ENCODE results near the gene SLC9A3.

Gene SLC9A3

DNA sequence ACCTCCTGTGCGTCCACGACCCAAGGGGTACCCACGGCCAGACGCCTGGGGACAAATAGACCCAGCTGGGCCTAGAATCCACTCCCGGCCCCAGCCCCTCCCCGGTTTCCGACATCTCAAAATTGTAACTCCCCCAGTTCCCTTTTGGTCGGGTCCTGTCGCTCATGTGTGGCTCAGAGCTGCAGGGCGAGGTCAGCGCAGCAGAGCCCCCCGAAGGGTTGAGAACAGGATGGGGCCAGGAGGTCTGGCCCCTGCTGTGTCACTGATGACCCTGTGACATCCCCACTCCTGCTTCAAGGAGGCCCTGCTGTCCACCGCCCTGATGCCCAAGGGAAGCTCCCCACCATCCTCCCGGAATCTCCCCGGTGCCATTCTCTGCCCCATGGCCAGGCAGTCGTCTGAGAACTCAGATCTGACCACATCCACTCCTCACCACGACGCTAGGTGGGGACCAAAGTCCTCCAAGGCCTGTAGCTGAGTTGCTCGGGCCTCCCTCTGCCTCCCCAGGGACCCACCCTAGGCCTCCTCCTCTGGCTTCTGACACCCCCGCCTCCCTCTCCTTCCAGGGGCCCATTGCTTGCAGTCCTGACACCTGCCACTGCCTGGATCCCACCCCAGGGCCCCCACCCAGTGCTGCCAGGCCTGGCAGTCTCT is 3.9 kb downstream of the SLC9A3 start:
- Histone ChIP-seq H3K27ac (ENCODE audit: low read depth, low read length) (no peak overlapping the region), H3K4me1 (ENCODE audit: insufficient read depth, low read length) (no peaks in the 10 kb centered on the region), H3K4me3 (ENCODE audit: low read depth in 1 of 2, low read length in 2 of 2) (no peak overlapping the region), H3K27me3 (ENCODE audit: control insufficient read depth in 1 of 2, insufficient read depth in 2 of 2, low read length in 2 of 2) (peaks cover 12 to 66% of the 10 kb centered on the region in 2 donors), H3K9ac (ENCODE audit: low read length) (no peak overlapping the region), H3K36me3 (ENCODE audit: insufficient read depth, low read length) (no peaks in the 10 kb centered on the region), H3K9me3 (ENCODE audit: low read length) (no peaks in the 10 kb centered on the region)

DNA sequence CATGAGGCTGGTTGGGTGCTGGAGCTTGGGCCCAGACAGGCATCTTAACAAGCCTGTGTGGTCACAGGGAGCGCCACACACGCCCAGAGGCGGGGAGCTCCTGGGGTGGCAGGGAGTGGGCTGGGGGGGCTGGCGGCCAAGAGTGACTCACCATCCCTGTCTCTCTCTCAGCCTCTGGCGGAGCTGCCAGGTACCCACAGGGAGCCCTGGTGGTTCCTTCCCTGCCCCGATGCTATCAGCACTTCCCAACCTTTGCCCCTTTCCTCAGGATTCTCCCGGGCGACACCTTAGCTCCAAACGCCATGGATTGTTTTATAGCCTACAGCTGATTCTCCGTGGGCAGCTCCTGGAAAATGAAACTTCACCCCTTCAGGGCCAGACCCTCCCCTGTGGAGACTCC is 5.5 kb downstream of the SLC9A3 start:
- Histone ChIP-seq H3K36me3 (ENCODE audit: insufficient read depth, low read length) (no peaks in the 10 kb centered on the region), H3K27ac (ENCODE audit: low read depth, low read length) (no peak overlapping the region), H3K9me3 (ENCODE audit: low read length) (no peaks in the 10 kb centered on the region), H3K4me3 (ENCODE audit: low read depth in 1 of 2, low read length in 2 of 2) (no peak overlapping the region), H3K9ac (ENCODE audit: low read length) (no peak overlapping the region), H3K4me1 (ENCODE audit: insufficient read depth, low read length) (no peaks in the 10 kb centered on the region), H3K27me3 (ENCODE audit: control insufficient read depth in 1 of 2, insufficient read depth in 2 of 2, low read length in 2 of 2) (peaks cover 7 to 70% of the 10 kb centered on the region in 2 donors)

DNA sequence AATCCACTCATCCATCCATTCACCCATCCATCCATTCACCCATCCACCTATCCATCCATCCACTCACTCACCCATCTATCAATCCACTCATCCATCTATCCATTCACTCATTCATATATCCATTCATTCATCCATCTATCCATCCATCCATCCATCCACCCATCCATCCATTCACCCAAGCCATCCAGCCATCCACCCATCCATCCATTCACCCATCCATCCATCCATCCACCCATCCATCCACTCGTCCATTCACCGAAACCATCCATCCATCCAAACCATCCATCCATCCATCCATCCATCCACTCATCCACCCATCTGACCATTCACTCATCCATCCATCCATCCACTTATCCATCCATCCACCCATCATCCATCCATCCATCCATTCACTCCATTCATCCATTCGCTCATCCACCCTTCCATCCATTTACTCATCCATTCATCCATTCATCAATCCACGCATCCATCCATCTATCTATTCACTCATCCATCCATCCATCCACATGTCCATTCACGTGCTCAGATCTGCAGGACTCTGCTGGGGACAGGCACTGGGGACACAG is 6.6 kb downstream of the SLC9A3 start:
- Histone ChIP-seq H3K9me3 (ENCODE audit: low read length) (no peaks in the 10 kb centered on the region), H3K9ac (ENCODE audit: low read length) (no peak overlapping the region), H3K27me3 (ENCODE audit: control insufficient read depth in 1 of 2, insufficient read depth in 2 of 2, low read length in 2 of 2) (peaks cover 7 to 64% of the 10 kb centered on the region in 2 donors), H3K27ac (ENCODE audit: low read depth, low read length) (no peak overlapping the region), H3K4me1 (ENCODE audit: insufficient read depth, low read length) (no peaks in the 10 kb centered on the region), H3K4me3 (ENCODE audit: low read depth in 1 of 2, low read length in 2 of 2) (no peak overlapping the region), H3K36me3 (ENCODE audit: insufficient read depth, low read length) (no peaks in the 10 kb centered on the region)

DNA sequence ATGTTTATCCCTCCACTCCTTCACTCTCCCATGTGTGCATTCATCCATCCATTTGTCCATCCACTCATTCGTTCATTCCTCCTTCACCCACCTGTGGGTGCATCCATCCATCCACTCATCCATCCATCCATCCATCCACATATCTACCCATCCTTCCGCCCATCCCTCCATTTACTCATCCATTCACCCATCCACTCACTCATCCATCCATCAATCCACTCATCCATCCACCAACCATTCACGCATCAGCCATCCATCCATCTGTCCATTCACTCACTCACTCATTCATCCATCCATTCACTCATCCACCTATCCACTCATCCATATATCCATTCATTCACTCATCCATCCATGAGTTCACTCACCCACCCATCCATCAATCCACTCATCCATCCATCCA is 7.3 kb downstream of the SLC9A3 start:
- Histone ChIP-seq H3K27ac (ENCODE audit: low read depth, low read length) (no peak overlapping the region), H3K4me3 (ENCODE audit: low read depth in 1 of 2, low read length in 2 of 2) (no peak overlapping the region), H3K36me3 (ENCODE audit: insufficient read depth, low read length) (no peaks in the 10 kb centered on the region), H3K9ac (ENCODE audit: low read length) (no peak overlapping the region), H3K9me3 (ENCODE audit: low read length) (no peaks in the 10 kb centered on the region), H3K4me1 (ENCODE audit: insufficient read depth, low read length) (no peaks in the 10 kb centered on the region), H3K27me3 (ENCODE audit: control insufficient read depth in 1 of 2, insufficient read depth in 2 of 2, low read length in 2 of 2) (peaks cover 7 to 58% of the 10 kb centered on the region in 2 donors)

DNA sequence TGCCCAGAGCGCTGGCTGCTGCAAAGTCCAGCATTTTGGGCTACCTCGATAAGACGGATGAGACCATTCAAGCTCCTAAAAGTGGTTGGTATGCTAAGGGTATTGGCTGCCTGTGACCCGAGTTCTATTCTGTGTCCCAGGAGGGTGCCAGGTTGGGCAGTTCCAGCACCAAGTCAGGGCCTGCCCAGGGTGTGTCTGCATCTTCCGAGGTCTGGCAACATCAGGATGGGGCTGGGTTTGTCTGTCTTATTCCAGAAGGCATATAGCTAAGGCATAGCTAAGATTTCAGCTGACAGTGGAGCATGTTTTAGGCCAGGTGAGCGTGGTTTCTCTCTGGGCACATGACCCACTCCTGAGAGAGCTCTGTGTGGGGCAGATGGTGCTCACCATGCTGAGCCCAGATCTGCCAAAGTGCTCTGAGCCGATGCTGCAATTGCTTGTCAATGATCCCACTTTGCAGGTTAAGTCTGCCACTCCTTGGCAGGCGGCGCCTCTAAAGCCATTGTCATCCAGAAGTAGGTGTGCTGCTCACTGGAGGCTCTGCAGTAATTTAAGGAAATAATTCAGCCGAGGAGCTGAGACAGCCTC is 7.8 kb downstream of the SLC9A3 start:
- Histone ChIP-seq H3K27me3 (ENCODE audit: control insufficient read depth in 1 of 2, insufficient read depth in 2 of 2, low read length in 2 of 2) (peaks cover 7 to 52% of the 10 kb centered on the region in 2 donors), H3K27ac (ENCODE audit: low read depth, low read length) (no peak overlapping the region), H3K9me3 (ENCODE audit: low read length) (no peaks in the 10 kb centered on the region), H3K9ac (ENCODE audit: low read length) (no peak overlapping the region), H3K4me1 (ENCODE audit: insufficient read depth, low read length) (no peaks in the 10 kb centered on the region), H3K4me3 (ENCODE audit: low read depth in 1 of 2, low read length in 2 of 2) (no peak overlapping the region), H3K36me3 (ENCODE audit: insufficient read depth, low read length) (no peaks in the 10 kb centered on the region)

DNA sequence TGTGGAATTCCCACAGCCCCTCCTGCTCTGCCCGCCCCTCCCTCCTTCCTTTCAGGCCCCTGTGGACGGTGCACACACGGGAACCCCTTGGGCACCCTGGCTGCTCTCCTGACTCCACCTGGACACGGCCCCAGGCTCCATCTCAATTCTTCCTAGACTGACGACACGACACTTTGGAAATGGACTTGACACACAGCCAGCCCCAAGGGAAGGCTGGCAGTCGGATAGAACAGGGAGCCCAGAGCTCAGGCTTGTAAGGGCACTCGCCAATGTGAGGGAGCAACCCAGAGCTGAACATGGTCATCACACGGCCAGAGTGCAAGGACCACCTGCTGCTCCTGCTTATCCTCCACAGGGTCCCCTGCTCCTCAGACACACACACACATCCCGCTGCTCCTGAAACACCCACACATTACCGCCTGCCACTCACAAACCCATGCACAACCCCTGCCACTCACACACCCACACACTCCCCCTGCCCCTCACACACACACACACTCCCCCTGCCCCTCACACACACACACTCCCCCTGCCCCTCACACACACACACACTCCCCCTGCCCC is 8.9 kb downstream of the SLC9A3 start:
- Histone ChIP-seq H3K9me3 (ENCODE audit: low read length) (no peaks in the 10 kb centered on the region), H3K27ac (ENCODE audit: low read depth, low read length) (no peak overlapping the region), H3K36me3 (ENCODE audit: insufficient read depth, low read length) (no peaks in the 10 kb centered on the region), H3K27me3 (ENCODE audit: control insufficient read depth in 1 of 2, insufficient read depth in 2 of 2, low read length in 2 of 2) (peaks cover 7 to 42% of the 10 kb centered on the region in 2 donors), H3K4me1 (ENCODE audit: insufficient read depth, low read length) (no peaks in the 10 kb centered on the region), H3K4me3 (ENCODE audit: low read depth in 1 of 2, low read length in 2 of 2) (no peak overlapping the region), H3K9ac (ENCODE audit: low read length) (no peak overlapping the region)

DNA sequence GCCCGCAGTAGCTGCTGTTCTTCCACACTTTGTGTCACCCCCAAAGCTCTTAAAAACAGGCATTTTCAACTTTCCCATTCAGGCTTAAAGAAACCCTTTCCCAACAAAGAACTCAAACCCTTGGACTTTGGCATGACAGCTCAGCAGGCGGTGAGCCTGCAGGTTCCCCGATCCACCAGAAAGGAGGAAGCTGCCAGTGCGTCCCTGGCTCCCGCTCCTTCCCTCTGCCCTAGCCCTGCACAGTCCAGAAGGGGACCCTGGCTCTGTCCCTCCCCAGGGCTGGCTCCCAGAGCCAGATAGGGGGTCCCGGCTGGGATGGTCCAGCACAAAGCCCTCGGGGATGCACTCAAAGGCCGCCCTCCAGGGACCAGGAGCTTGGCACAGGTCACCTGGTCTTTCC is 9.6 kb downstream of the SLC9A3 start:
- H3K9me3 ChIP-seq (ENCODE audit: low read length): no peaks in the 10 kb centered on the region
- peaks cover 7 to 35% of the 10 kb centered on the region in 2 donors for H3K27me3 ChIP-seq (ENCODE audit: control insufficient read depth in 1 of 2, insufficient read depth in 2 of 2, low read length in 2 of 2)
- H3K36me3 ChIP-seq (ENCODE audit: insufficient read depth, low read length): no peaks in the 10 kb centered on the region
- no peaks in the 10 kb centered on the region for H3K4me1 ChIP-seq (ENCODE audit: insufficient read depth, low read length)
- no peak overlapping the region for H3K9ac ChIP-seq (ENCODE audit: low read length)
- no peak overlapping the region for H3K4me3 ChIP-seq (ENCODE audit: low read depth in 1 of 2, low read length in 2 of 2)
- no peak overlapping the region for H3K27ac ChIP-seq (ENCODE audit: low read depth, low read length)

DNA sequence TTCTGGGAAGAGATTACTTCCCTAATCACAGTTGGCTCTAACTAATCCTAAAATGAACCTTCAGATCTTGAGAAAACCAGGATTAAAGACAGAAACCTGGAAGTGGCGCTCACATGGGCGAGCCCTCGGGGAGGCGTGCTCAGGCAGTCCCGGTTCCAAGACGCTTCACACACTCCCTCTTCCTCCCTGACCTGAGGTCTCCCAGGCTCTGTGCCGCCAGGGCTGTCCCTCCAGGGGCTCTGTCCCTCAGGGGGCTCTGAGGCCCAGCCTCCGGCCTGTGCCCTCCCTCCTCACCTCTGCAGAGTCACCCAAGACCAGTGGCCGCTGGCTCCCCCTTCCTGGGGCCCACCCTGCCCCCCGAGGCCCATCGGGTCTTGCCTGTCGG is 10.2 kb downstream of the SLC9A3 start:
- no peak overlapping the region for H3K9ac ChIP-seq (ENCODE audit: low read length)
- no peaks in the 10 kb centered on the region for H3K4me1 ChIP-seq (ENCODE audit: insufficient read depth, low read length)
- no peak overlapping the region for H3K4me3 ChIP-seq (ENCODE audit: low read depth in 1 of 2, low read length in 2 of 2)
- peaks cover 7 to 30% of the 10 kb centered on the region in 2 donors for H3K27me3 ChIP-seq (ENCODE audit: control insufficient read depth in 1 of 2, insufficient read depth in 2 of 2, low read length in 2 of 2)
- H3K36me3 ChIP-seq (ENCODE audit: insufficient read depth, low read length): no peaks in the 10 kb centered on the region
- no peak overlapping the region for H3K27ac ChIP-seq (ENCODE audit: low read depth, low read length)
- no peaks in the 10 kb centered on the region for H3K9me3 ChIP-seq (ENCODE audit: low read length)

DNA sequence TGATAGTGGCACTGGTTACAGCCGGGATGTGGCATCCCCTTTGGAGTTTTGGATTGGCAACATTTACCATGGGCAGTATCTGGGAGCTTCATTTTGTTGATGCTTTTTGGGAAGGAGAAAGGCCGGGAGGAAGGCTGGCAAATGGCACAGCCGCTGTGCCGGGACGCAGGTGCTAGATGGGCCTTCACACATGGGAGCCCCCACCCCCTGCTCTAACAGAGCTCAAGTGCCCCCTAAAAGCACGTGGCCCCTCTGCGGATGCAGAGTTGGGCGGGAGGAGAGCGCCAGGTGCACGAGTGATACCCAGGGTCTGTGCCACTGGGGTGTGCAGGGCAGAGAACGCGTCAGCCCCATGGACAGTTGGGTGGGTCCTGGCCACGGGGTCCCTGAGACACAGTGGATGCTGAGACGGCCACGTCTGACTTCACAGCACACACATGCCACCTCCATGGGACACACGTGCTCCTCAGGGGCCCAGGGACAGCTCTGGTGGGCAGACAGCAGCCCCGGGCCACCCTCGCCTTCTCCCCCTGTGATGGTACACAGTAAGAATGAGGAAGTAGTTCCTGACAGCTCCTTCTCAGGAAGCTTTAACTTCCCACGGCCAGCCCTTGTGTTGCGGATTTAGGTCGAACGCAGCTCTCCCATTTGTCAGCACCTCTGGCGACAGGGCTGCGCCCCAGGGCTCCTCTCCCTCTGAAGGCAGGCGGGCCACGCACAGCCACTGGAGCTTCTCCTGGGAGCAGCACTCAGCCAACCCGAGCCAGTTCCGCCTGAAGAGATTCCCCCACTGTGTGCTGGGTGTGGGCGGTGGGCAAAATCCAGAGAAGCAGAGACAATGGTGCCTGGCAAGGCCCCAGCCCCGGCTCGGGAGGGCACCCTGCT is 10.8 kb downstream of the SLC9A3 start:
- no peaks in the 10 kb centered on the region for H3K9me3 ChIP-seq (ENCODE audit: low read length)
- no peak overlapping the region for H3K27ac ChIP-seq (ENCODE audit: low read depth, low read length)
- no peaks in the 10 kb centered on the region for H3K4me1 ChIP-seq (ENCODE audit: insufficient read depth, low read length)
- H3K27me3 ChIP-seq (ENCODE audit: control insufficient read depth in 1 of 2, insufficient read depth in 2 of 2, low read length in 2 of 2): peaks cover 7 to 23% of the 10 kb centered on the region in 2 donors
- no peak overlapping the region for H3K9ac ChIP-seq (ENCODE audit: low read length)
- no peak overlapping the region for H3K4me3 ChIP-seq (ENCODE audit: low read depth in 1 of 2, low read length in 2 of 2)
- H3K36me3 ChIP-seq (ENCODE audit: insufficient read depth, low read length): no peaks in the 10 kb centered on the region

DNA sequence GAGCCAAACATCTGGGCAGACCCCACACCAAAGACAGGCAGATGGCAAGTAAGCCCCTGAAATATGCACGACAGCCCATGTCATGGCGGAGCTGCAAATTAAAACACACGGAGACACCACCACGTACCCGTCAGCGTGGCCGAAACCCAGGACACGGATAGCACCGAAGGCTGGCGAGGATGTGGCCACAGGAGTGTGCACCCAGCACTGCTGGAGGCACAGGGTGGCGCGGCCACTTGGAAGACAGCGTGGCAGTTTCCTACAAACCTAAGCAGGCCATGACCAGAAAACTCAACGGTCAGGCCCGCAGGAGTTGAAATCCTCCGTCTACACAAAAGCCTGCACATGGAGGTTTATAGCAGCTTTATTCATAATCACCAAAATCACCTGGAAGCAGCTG is 12.8 kb downstream of the SLC9A3 start:
- Histone ChIP-seq H3K4me3 (ENCODE audit: low read depth in 1 of 2, low read length in 2 of 2) (no peak overlapping the region), H3K4me1 (ENCODE audit: insufficient read depth, low read length) (no peaks in the 10 kb centered on the region), H3K9me3 (ENCODE audit: low read length) (no peaks in the 10 kb centered on the region), H3K9ac (ENCODE audit: low read length) (no peak overlapping the region), H3K27ac (ENCODE audit: low read depth, low read length) (no peak overlapping the region), H3K27me3 (ENCODE audit: control insufficient read depth in 1 of 2, insufficient read depth in 2 of 2, low read length in 2 of 2) (peaks cover 0 to 21% of the 10 kb centered on the region in 2 donors), H3K36me3 (ENCODE audit: insufficient read depth, low read length) (no peaks in the 10 kb centered on the region)

DNA sequence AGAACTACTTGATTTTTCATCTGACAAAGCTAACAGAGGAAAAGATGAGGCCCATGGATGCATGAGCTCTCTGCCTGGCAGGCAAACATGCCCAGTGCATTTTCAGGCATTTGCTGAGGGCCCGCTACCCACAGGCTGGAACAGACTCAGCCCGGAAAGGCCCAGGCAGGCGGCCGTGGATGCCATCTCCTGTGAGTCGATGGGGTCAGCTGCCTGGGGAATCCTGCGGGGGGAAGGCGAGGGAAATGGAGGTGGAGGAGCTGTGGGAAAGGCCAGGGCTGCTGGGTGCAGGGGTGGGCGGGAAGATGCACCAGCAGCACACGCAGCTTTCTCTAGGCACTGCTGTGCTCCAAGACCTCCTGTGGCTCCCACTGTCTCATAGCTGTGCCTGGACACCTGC is 13.7 kb downstream of the SLC9A3 start:
- H3K36me3 ChIP-seq (ENCODE audit: insufficient read depth, low read length): no peaks in the 10 kb centered on the region
- H3K9me3 ChIP-seq (ENCODE audit: low read length): no peaks in the 10 kb centered on the region
- H3K27ac ChIP-seq (ENCODE audit: low read depth, low read length): no peak overlapping the region
- peaks cover 0 to 27% of the 10 kb centered on the region in 2 donors for H3K27me3 ChIP-seq (ENCODE audit: control insufficient read depth in 1 of 2, insufficient read depth in 2 of 2, low read length in 2 of 2)
- H3K4me1 ChIP-seq (ENCODE audit: insufficient read depth, low read length): no peaks in the 10 kb centered on the region
- no peak overlapping the region for H3K4me3 ChIP-seq (ENCODE audit: low read depth in 1 of 2, low read length in 2 of 2)
- H3K9ac ChIP-seq (ENCODE audit: low read length): no peak overlapping the region
